ENCODE results near the gene ITGB1.

DNA sequence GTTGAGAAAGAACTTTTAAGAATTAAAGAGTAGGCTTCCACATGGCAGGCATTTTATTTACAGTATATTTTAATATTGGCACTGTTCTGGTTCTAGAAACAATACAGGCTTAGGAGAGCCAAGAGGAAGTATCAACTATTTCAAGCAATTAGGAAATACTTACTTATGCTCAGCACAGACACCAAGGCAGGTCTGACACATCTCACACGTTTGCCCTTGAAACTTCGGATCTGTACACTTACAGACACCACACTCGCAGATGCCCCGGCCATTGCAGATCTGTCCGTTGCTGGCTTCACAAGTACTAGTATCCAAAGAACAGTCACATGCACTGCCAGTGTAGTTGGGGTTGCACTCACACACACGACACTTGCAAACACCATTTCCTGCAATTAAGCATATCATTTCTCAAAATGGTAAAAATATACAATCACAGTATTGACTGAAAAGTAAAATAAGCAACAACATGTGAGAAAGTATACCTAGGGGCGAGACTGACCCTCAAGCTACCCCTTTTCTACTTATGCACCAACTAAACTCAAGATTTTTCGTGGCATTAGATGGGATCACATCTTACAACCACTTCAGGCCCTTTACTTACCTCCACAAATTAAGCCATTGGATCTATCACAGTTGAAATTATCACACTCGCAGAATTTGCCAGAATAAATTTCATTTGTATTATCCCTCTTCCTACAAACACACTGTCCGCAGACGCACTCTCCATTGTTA, 46.6 kb downstream of the ITGB1 start:
- TF ChIP-seq POLR2AphosphoS5 (IDR thresholded peaks at IDR 0.05) (no peak), CTCF (IDR thresholded peaks at IDR 0.05) (no peak)

All from breast epithelium (tissue), 3 donors.